Forelimb muscle (tissue), 1 donor: Measurements from ENCODE around the gene MTTP. TPM values are rescaled to one million over a fixed set of nuclear protein-coding genes. Genes with fewer than 3 reads are reported as not detected.

Source experiments
- DNase-seq: peaks from one replicate; pipeline ENCODE4 v3.0.0-alpha.2; 2013; ENCODE audit warnings: low read depth
- polyA plus RNA-seq: library from polyadenylated mRNA; unstranded; fragments of 120-200 nt; gene quantifications from one replicate; pipeline ENCODE4 v1.2.1, GENCODE V29; 2013; ENCODE audit not compliant: insufficient read length

Gene MTTP
- polyA plus RNA-seq, 1 donor = 1.5 TPM

- no peak for DNase-seq
Measured at GRCh38 chr4:99640676-99641075, 66.1 kb downstream of the MTTP start.

GRCh38 chr4:99642725-99643489, 68.3 kb downstream of the MTTP start:
- DNase-seq = no peak

- no peak for DNase-seq
Measured at GRCh38 chr4:99644453-99644852, 69.8 kb downstream of the MTTP start.

- DNase-seq = no peak
Measured at GRCh38 chr4:99645036-99645435, 70.4 kb downstream of the MTTP start.

- no peak for DNase-seq
Measured at GRCh38 chr4:99645638-99646037, 71.0 kb downstream of the MTTP start.

- DNase-seq = no peak
Measured at GRCh38 chr4:99647071-99647470, 72.4 kb downstream of the MTTP start.

GRCh38 chr4:99648321-99648720, 73.7 kb downstream of the MTTP start:
- no peak for DNase-seq

- no peak for DNase-seq
Measured at GRCh38 chr4:99649208-99649607, 74.6 kb downstream of the MTTP start.

- DNase-seq = no peak
Measured at GRCh38 chr4:99649778-99650177, 75.2 kb downstream of the MTTP start.

- DNase-seq = no peak
Measured at GRCh38 chr4:99651016-99651769, 76.6 kb downstream of the MTTP start.

GRCh38 chr4:99651811-99652485, 77.3 kb downstream of the MTTP start:
- no peak for DNase-seq

GRCh38 chr4:99652596-99653436, 78.2 kb downstream of the MTTP start:
- no peak for DNase-seq

- DNase-seq = no peak
Measured at GRCh38 chr4:99653916-99654315, 79.3 kb downstream of the MTTP start.

- no peak for DNase-seq
Measured at GRCh38 chr4:99654361-99654761, 79.7 kb downstream of the MTTP start.

GRCh38 chr4:99655308-99656081, 80.9 kb downstream of the MTTP start:
- DNase-seq = no peak

- no peak for DNase-seq
Measured at GRCh38 chr4:99657798-99658197, 83.2 kb downstream of the MTTP start, which contains the start of gene C4orf54. TSS of gene C4orf54 (minus strand) at chr4:99657828. CDS start at chr4:99654648, 3,180 bp downstream.

- no peak for DNase-seq
Measured at GRCh38 chr4:99658666-99659065, 84.0 kb downstream of the MTTP start.

GRCh38 chr4:99661907-99662306, 87.3 kb downstream of the MTTP start:
- no peak for DNase-seq

GRCh38 chr4:99664716-99665115, 90.1 kb downstream of the MTTP start:
- DNase-seq = no peak

GRCh38 chr4:99665983-99666382, 91.4 kb downstream of the MTTP start:
- DNase-seq = no peak

- DNase-seq = no peak
Measured at GRCh38 chr4:99668472-99668871, 93.8 kb downstream of the MTTP start.
